Left lung (tissue), 10 donors: ENCODE data around the gene SMAD7. TPM values are rescaled to one million over a fixed set of nuclear protein-coding genes. Genes with fewer than 3 reads are reported as not detected.

Source experiments
- ATAC-seq: fragments of 200-7000 bp; cut with Tn5 transposase; one replicate; pipeline ENCODE4 v1.9.1; 2020; ENCODE audit warnings: moderate library complexity
- DNase-seq, 4 donors: peaks; one replicate each; pipeline ENCODE4 v3.0.0-alpha.2; 2013 to 2020
- H3K27ac ChIP-seq, 2 donors: fragments of 200-600 bp; sonication (generic) in 1 of 2; one replicate each; pipeline versions ENCODE4 v1.5.0 to v1.8.0; 2020 to 2021
- H3K27me3 ChIP-seq, 2 donors: fragments of 200-600 bp; sonication (generic) in 1 of 2; one replicate each; pipeline versions ENCODE4 v1.5.0 to v1.8.0; 2020 to 2021
- H3K36me3 ChIP-seq, 2 donors: fragments of 200-600 bp; sonication (generic) in 1 of 2; one replicate each; pipeline versions ENCODE4 v1.5.0 to v1.8.0; 2020 to 2021
- H3K4me1 ChIP-seq, 2 donors: fragments of 200-600 bp; one replicate each; pipeline ENCODE4 v1.8.0; 2021
- H3K4me3 ChIP-seq, 2 donors: fragments of 200-600 bp; sonication (generic) in 1 of 2; one replicate each; pipeline versions ENCODE4 v1.5.0 to v1.8.0; 2020 to 2021; ENCODE audit warnings: mild to moderate bottlenecking in 1 of 2
- H3K9me3 ChIP-seq, 2 donors: fragments of 200-600 bp; sonication (generic) in 1 of 2; one replicate each; pipeline versions ENCODE4 v1.5.0 to v1.8.0; 2020 to 2021
- CTCF ChIP-seq, 2 donors: fragments of 200-600 bp; sonication (generic) in 1 of 2; IDR thresholded peaks; one replicate each; pipeline versions ENCODE4 v1.5.0 to v1.8.0; 2021; ENCODE audit warnings: antibody characterized with exemption in 2 of 2
- intact Hi-C, 2 donors: fragments of 100-400 bp; cut with DNase I; formaldehyde crosslinking; loops; one replicate each; pipeline versions ENCODE4 v1.11.2 to v1.14.2; 2022
- polyA plus RNA-seq, 6 donors: library from polyadenylated mRNA; unstranded; fragments of 120-200 nt; gene quantifications; one replicate each; pipeline ENCODE4 v1.2.1, GENCODE V29; 2013; ENCODE audit not compliant: insufficient read length in 6 of 6
- total RNA-seq, 2 donors: library from RNA; stranded (reverse); fragmentation: NEBNext Ultra II Directional; extraction: Animal tissue kit (Norgen Biotek cat#: 25700); gene quantifications; one replicate each; pipeline ENCODE4 v1.2.1, GENCODE V29; 2021
- donor health status: DM: no; HTN: yes; CAD: no.
- donor health status: DM: no; HTN: no; CAD: no.

Gene SMAD7
- total and polyA plus RNA-seq, 8 donors: 43.3 to 71.2 (median 61.9) TPM

DNA sequence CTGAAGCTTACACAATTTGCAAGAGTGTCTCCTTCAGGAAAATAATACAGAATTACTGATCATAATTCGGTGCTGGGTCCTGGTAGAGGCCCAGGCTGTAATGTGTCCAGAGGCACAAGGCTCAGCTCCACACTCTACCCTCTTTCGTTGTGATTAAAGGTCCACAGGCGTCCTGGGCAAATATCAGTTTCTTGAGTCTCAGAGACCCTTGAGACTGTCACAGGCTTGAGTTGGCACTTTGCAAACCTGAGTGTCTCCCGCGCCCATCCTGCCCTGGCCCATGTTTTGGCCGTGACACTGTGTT is 46.9 kb upstream of the SMAD7 start:
- intact Hi-C loops: no loop called here
- Histone ChIP-seq H3K4me1 (peaks cover 24 to 38% of the 10 kb centered on the region in 2 donors), H3K4me3 (no peak overlapping the region), H3K9me3 (no peaks in the 10 kb centered on the region), H3K27ac (peak overlapping the region; percentile 21 to 26), H3K36me3 (no peaks in the 10 kb centered on the region), H3K27me3 (no peaks in the 10 kb centered on the region)
- no peak for TF ChIP-seq CTCF (IDR thresholded peaks at IDR 0.05)
- ATAC-seq: peak; percentile 38
- peak in 1 of 4 donors; percentile 59 for DNase-seq

DNA sequence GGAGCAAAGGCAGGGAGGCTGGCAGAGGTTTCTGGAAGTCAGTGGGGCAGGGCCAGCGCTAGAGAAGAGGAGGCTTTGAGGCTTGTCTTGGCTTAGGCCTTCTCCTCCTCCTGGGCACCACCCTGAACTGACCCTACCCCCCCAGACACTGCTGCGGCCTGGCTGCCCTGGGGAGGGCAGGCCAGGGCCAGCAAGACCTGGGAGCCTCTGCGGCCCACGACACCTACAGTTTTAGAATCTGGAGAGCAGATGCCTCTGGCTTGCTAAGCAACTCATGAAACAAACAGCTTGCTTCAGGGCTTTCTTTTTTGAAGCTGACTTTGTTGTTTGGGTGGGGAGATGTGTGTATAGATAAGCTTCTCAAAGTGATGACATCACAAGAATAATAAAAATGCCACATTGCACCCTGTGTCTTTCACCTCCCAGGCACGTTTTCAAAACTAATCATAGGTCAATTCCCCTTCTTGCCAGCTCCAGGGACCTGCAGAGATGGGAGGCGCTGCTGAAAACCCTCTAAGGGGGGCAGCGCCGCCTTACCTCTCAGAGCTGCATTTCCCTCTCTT is 46.2 kb upstream of the SMAD7 start:
- intact Hi-C loops: no loop called here
- ATAC-seq: peak; percentile 48
- Histone ChIP-seq H3K4me1 (peaks cover 24 to 44% of the 10 kb centered on the region in 2 donors), H3K27ac (peak overlapping the region; percentile 21 to 26), H3K9me3 (no peaks in the 10 kb centered on the region), H3K4me3 (no peak overlapping the region), H3K27me3 (no peaks in the 10 kb centered on the region), H3K36me3 (no peaks in the 10 kb centered on the region)
- no peak for TF ChIP-seq CTCF (IDR thresholded peaks at IDR 0.05)
- DNase-seq: peak in 1 of 4 donors; percentile 50

DNA sequence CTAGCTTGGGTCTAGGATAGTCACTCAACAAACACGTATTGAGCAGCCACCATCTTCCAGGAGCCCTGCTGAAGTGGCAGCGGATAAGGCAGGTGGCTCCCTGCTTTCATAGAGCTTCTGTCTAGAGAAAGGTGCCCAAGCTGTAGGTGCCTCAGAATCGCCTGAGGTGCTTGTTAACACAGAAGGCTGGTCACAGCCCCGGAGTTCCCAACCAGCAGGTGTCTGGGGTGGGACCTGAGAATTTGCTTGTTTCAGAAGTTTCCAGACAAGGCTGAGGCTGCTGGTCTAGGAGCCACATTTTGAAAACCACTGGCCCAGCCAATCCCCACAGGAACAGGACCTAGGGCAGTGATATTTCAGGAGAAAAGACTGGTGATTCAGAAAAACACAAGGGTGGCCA is 45.3 kb upstream of the SMAD7 start:
- Histone ChIP-seq H3K4me1 (peaks cover 24 to 52% of the 10 kb centered on the region in 2 donors), H3K27me3 (no peaks in the 10 kb centered on the region)

DNA sequence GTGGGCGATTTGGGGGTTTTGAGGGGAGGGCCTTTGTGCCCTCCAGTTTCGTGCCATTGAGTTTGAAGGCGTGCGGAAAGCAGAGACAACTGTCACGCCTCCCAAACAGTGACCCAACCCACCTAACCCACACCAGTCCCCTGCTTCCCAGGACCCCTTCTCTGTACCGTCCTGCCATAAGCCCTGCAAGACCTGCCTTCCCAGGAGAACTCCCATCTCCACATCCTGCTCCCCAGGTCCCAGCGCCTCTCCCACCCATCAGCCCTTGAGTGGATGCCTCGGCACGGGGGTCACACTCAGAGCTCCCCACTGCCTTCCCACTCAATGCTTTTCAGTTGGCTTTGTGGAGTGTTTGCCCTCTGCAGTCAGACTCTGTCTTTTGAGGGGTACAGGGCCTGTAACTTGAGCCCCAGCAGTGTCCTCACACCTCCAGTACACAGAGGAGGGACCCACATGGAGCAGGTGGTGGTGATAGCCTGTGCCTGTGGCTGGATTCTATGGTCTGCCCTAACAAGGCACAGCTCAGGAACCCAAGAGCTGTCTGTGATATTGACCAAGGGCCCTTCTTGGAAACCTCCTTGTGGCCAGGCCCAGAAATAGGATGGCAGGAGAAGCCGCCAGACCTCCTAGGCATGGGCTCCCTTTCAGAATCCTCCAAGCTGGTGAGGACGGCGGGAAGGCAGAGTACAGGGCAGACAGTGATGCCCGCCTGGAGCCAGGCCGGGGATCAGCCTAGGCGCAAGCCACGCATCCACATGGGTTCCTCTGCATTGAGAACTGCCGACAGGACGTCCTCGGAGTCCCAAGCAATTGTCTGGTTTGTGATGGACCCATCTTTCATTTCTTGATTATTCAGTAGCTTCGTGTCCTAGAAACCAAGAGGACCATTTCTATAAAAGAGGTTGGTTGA is 44.4 kb upstream of the SMAD7 start:
- H3K9me3 ChIP-seq: no peaks in the 10 kb centered on the region
- DNase-seq (peak in 1 of 4 donors; percentile 60), ATAC-seq (no peak)
- peaks cover 24 to 60% of the 10 kb centered on the region in 2 donors for H3K4me1 ChIP-seq
- no peaks in the 10 kb centered on the region for H3K27me3 ChIP-seq
- no peak for TF ChIP-seq CTCF (IDR thresholded peaks at IDR 0.05)
- intact Hi-C loops: no loop called here
- no peak overlapping the region for H3K4me3 ChIP-seq
- no peaks in the 10 kb centered on the region for H3K36me3 ChIP-seq
- no peak overlapping the region for H3K27ac ChIP-seq

More for the DNA sequence above, 45.3 kb upstream of the SMAD7 start:
- H3K27ac ChIP-seq: no peak overlapping the region
- no peaks in the 10 kb centered on the region for H3K36me3 ChIP-seq
- no peaks in the 10 kb centered on the region for H3K9me3 ChIP-seq
- DNase-seq: peak in 1 of 4 donors; percentile 7
- ATAC-seq: no peak
- no peak overlapping the region for H3K4me3 ChIP-seq
- TF ChIP-seq CTCF (IDR thresholded peaks at IDR 0.05): no peak
- intact Hi-C loops: no loop called here

DNA sequence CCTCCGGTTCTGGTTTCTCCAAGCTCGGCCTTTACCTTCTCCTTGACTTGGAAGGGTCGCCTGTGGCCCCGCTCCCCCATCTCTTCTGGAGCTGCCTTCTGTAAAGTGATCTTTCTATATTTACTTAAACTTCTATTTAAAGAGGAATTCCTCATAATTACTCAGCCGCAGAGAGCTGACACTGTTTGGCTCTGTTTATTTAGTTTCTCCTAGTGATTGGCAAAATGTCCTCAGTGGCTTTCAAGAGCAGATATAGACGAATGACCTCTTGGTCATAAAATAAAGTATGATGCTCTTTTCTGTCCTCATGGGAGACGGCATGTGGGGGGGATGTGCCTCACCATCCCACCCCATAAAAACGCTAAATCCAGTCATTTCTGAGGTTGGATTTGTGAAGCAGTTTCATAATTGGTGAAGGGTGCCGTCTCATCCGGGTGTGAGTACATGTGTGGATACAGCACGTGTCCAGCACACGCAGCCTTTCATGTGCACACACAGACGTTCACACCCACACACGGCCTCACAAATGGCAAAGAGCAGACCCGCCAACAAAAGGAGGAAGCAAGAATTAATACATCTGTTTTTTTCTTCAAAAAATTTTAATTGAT is 43.4 kb upstream of the SMAD7 start:
- DNase-seq (peak in 2 of 4 donors; percentile 69 to 77), ATAC-seq (peak; percentile 12)
- H3K4me1 ChIP-seq: peaks cover 24 to 60% of the 10 kb centered on the region in 2 donors

More for the DNA sequence above, 43.4 kb upstream of the SMAD7 start:
- Histone ChIP-seq H3K9me3 (no peaks in the 10 kb centered on the region), H3K27ac (peak overlapping the region; percentile 57 to 64), H3K27me3 (no peaks in the 10 kb centered on the region), H3K4me3 (no peak overlapping the region), H3K36me3 (no peaks in the 10 kb centered on the region)
- intact Hi-C loops: no loop called here
- no peak for TF ChIP-seq CTCF (IDR thresholded peaks at IDR 0.05)
